BJ (cell line): ENCODE results near the gene PUS1. TPM values are rescaled to one million over a fixed set of nuclear protein-coding genes. Genes with fewer than 3 reads are reported as not detected.

Experiments
- CTCF ChIA-PET: fragments of 350-600 bp; formaldehyde crosslinking; extraction: SDS; loops from one replicate; lab custom pipeline; 2021; ENCODE audit warnings: antibody characterized with exemption, inconsistent platforms; lab: Yijun Ruan, JAX
- POLR2A ChIA-PET: fragments of 300-600 bp; sonication (Branson Sonifier 250); formaldehyde crosslinking; extraction: SDS; loops from one replicate; lab custom pipeline; 2021; ENCODE audit warnings: antibody characterized with exemption; lab: Charles Lee
- DNase-seq: peaks from one replicate; pipeline ENCODE4 v3.0.0-alpha.2; 2011; ENCODE audit warnings: low read depth
- H3K27me3 ChIP-seq: 2 replicates; pipeline ENCODE4 v1.6.0; 2011; ENCODE audit warnings: low read length; ENCODE audit not compliant: control insufficient read depth, insufficient read depth
- H3K36me3 ChIP-seq: 2 replicates; pipeline ENCODE4 v1.5.1; 2011; ENCODE audit warnings: low read length; ENCODE audit not compliant: control insufficient read depth, insufficient read depth
- H3K4me3 ChIP-seq: 2 replicates; pipeline ENCODE4 v1.5.1; 2011; ENCODE audit warnings: low read depth, mild to moderate bottlenecking, control low read depth, low read length
- polyA plus RNA-seq: library from polyadenylated mRNA; depleted of rRNA; stranded (reverse); fragments of >200 nt; gene quantifications from 2 replicates; pipeline ENCODE4 v1.2.3, GENCODE V29; 2011
- TF ChIP-seq, protein P1 (sequence below): IDR thresholded peaks from 2 replicates; pipeline ENCODE4 v1.5.1; 2011; ENCODE audit warnings: low read depth, mild to moderate bottlenecking, control low read depth, inconsistent platforms, low read length, moderate library complexity; ENCODE audit not compliant: insufficient read depth

PUS1 gene
- polyA plus RNA-seq, 1 experiment, result 21.2 TPM

DNA sequence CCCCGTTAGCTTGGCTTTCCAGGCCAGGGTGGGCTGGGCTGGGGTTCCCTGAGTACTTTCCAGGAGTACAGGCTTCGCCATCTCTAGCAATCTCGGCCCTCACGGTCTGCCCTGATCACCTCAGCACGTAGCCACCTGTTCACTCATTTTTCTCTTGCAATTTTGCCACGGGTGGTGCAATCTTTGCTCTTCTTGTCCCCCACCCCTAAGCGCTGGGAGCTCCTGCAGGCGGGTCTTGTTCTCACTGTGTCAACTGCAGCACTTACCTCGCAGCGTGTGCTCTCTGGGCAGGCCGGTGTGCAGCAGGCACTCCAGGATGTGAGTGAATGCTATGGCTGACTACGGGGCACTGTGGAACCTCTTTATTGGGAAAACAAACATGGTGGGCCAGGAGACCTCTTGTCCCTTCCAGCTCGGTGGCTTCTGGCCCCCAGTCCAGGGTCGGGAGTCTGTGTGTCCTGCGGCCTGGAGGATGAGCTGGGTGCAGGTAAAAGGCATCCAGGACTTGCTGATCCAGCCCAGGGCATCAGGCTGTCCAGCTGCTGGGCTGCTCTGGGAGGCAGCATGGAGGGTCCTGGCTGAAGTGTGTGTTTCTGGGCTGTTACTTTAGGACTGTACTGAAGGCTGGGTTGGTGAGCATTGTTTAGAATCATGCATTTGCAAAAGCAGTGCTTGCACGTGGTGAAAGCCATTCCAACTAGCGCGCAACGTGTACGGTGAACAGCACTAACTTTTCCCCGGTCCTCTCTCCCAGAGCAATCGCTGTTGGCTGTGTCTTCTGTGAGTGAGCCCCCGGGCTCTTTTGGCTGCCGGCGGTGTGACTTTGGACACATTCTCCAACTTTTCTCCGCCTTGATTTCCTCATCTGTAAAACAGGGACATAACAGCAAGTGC, 36.1 kb upstream of the PUS1 start:
- TF ChIP-seq, protein P1, sequence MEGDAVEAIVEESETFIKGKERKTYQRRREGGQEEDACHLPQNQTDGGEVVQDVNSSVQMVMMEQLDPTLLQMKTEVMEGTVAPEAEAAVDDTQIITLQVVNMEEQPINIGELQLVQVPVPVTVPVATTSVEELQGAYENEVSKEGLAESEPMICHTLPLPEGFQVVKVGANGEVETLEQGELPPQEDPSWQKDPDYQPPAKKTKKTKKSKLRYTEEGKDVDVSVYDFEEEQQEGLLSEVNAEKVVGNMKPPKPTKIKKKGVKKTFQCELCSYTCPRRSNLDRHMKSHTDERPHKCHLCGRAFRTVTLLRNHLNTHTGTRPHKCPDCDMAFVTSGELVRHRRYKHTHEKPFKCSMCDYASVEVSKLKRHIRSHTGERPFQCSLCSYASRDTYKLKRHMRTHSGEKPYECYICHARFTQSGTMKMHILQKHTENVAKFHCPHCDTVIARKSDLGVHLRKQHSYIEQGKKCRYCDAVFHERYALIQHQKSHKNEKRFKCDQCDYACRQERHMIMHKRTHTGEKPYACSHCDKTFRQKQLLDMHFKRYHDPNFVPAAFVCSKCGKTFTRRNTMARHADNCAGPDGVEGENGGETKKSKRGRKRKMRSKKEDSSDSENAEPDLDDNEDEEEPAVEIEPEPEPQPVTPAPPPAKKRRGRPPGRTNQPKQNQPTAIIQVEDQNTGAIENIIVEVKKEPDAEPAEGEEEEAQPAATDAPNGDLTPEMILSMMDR, result no peak
- ChIA-PET CTCF (no interaction called here), POLR2A (no interaction called here)
- H3K27me3 ChIP-seq, result peaks cover 2% of the 10 kb centered on the region; the same call in 1 of the 2 replicates
- DNase-seq, result no peak
- no peak overlapping the region for H3K4me3 ChIP-seq
- H3K36me3 ChIP-seq, result peaks cover 10% of the 10 kb centered on the region

DNA sequence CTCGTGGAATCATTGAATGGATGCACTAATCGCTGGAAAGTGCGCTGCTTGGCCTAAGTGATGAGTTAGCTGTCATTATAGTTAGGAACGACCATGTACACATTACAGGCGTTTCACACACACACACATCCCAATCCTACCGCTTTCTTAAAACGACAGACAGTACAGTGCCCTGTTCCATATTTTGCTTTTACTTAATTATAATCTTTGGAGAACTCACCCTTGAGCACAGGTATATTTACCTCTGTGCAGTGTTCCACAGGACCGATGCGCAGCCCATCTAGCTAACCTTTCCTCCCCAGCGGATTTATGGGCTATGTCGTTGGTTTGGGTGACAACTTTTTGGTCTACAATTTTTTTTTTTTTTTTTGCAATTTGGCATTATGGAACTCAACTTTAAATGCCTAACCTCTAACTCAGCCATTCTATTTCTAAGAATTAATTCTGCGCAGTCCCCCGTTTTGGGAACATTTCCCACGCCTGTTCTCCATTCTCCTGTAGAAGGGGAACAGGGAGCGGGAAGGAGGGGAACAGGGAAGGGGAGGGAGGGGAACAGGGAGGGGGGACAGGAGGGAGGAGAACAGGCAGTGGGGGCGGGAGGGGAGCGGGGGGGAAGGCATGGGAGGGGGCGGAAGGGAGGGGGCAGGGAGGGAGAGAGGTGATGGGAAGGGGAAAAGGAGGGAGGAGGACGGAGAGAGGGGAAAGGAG, 35.3 kb upstream of the PUS1 start:
- POLR2A ChIA-PET, result no interaction called here
- DNase-seq, result no peak
- TF ChIP-seq, protein P1, result no peak
- Histone ChIP-seq H3K27me3 (peaks cover 2% of the 10 kb centered on the region; the same call in 1 of the 2 replicates), H3K4me3 (peak overlapping the region; percentile 21; the same call in 1 of the 2 replicates), H3K36me3 (peaks cover 10% of the 10 kb centered on the region)
- CTCF ChIA-PET, result no interaction called here

GRCh38 chr12:131894313-131894860, 34.7 kb upstream of the PUS1 start, which contains the start of gene ULK1:
ULK1 (plus strand) TSS chr12:131894622; CDS start chr12:131895002, 380 bp downstream.
- POLR2A ChIA-PET, result no interaction called here

GRCh38 chr12:131894981-131895639, 34.0 kb upstream of the PUS1 start:
- no peak for DNase-seq
- POLR2A ChIA-PET, result no interaction called here
- Histone ChIP-seq H3K36me3 (peaks cover 10% of the 10 kb centered on the region), H3K27me3 (no peaks in the 10 kb centered on the region), H3K4me3 (peak overlapping the region; percentile 82)
- CTCF ChIA-PET, result no interaction called here
- TF ChIP-seq, protein P1, result no peak

More at GRCh38 chr12:131894313-131894860, 34.7 kb upstream of the PUS1 start, which contains the start of gene ULK1:
- peak within 1 kb of the TSS; percentile 82 for H3K4me3 ChIP-seq
- TF ChIP-seq, protein P1, result no peak
- no peak for DNase-seq
- H3K27me3 ChIP-seq, result no peaks in the 10 kb centered on the region; the same call in 1 of the 2 replicates
- CTCF ChIA-PET, result no interaction called here
- H3K36me3 ChIP-seq, result peaks cover 10% of the 10 kb centered on the region
